Smooth muscle cell (in vitro differentiated cells): Measurements from ENCODE around the gene GNLY. TPM values are rescaled to one million over a fixed set of nuclear protein-coding genes. Genes with fewer than 3 reads are reported as not detected.

ENCODE experiments used
- DNase-seq: peaks from one replicate; lab custom pipeline; 2025; ENCODE audit not compliant: unreplicated experiment; lab: John Stamatoyannopoulos, UW
- H2AFZ ChIP-seq: fragments of 200-600 bp; sonication (generic); 2 replicates; pipeline ENCODE4 v1.6.0; 2016; ENCODE audit warnings: antibody characterized with exemption, low read depth, mild to moderate bottlenecking
- H3F3A ChIP-seq: fragments of 200-600 bp; sonication (generic); 2 replicates; pipeline ENCODE4 v1.6.0; 2017; ENCODE audit warnings: antibody characterized with exemption, low read depth
- H3K27ac ChIP-seq: fragments of 200-600 bp; sonication (generic); 2 replicates; pipeline ENCODE4 v1.5.1; 2016; ENCODE audit warnings: low read depth, mild to moderate bottlenecking
- H3K27me3 ChIP-seq: fragments of 200-600 bp; sonication (generic); 2 replicates; pipeline ENCODE4 v1.6.1; 2016; ENCODE audit warnings: low read depth, mild to moderate bottlenecking
- H3K36me3 ChIP-seq: fragments of 200-600 bp; sonication (generic); 2 replicates; pipeline ENCODE4 v1.5.1; 2016; ENCODE audit warnings: low read depth
- H3K4me1 ChIP-seq: fragments of 200-600 bp; sonication (generic); 2 replicates; pipeline ENCODE4 v1.5.1; 2016; ENCODE audit warnings: low read depth
- H3K4me2 ChIP-seq: fragments of 200-600 bp; sonication (generic); 2 replicates; pipeline ENCODE4 v1.6.0; 2016; ENCODE audit warnings: mild to moderate bottlenecking
- H3K4me3 ChIP-seq: fragments of 200-600 bp; sonication (generic); 2 replicates; pipeline ENCODE4 v1.5.1; 2016; ENCODE audit warnings: mild to moderate bottlenecking
- H3K79me2 ChIP-seq: fragments of 200-600 bp; sonication (generic); 2 replicates; pipeline ENCODE4 v1.6.0; 2016; ENCODE audit warnings: low read depth, mild to moderate bottlenecking
- H3K9ac ChIP-seq: fragments of 200-600 bp; sonication (generic); 2 replicates; pipeline ENCODE4 v1.6.0; 2016; ENCODE audit warnings: low read depth
- H3K9me3 ChIP-seq: fragments of 200-600 bp; sonication (generic); replicated peaks from 2 replicates; pipeline ENCODE4 v1.5.1; 2016; ENCODE audit warnings: low read depth
- H4K20me1 ChIP-seq: fragments of 200-600 bp; sonication (generic); 2 replicates; pipeline ENCODE4 v1.6.0; 2016; ENCODE audit warnings: low read depth
- WGBS: methylation state at CpG from one replicate; pipeline ENCODE4 v1.1.7; 2016; ENCODE audit warnings: low lambda C conversion rate; 5-methylcytosine and 5-hydroxymethylcytosine counted together
- polyA plus RNA-seq: library from polyadenylated mRNA; unstranded; fragments of >200 nt; fragmentation: Nextera tagmentation; extraction: Ambion mirVana; gene quantifications from 2 replicates; pipeline ENCODE4 v1.2.1, GENCODE V29; 2016
- total RNA-seq: library from RNA; depleted of rRNA; stranded (reverse); fragments of >200 nt; gene quantifications from 2 replicates; pipeline ENCODE4 v1.2.3, GENCODE V29; 2014
- TF ChIP-seq, protein P1 (sequence below): fragments of 200-600 bp; sonication (generic); IDR thresholded peaks from 2 replicates; pipeline ENCODE4 v1.5.1; 2017; ENCODE audit warnings: borderline replicate concordance, mild to moderate bottlenecking, antibody characterized with exemption; ENCODE audit not compliant: insufficient read depth, poor library complexity, severe bottlenecking

GNLY gene
- total and polyA plus RNA-seq, 2 experiments from 2014 or later, result not detected

GRCh38 chr2:85727798-85728197 is 33.6 kb downstream of the GNLY start:
- Histone ChIP-seq H3K4me3 (no peak overlapping the region), H3K27me3 (no peaks in the 10 kb centered on the region), H3F3A (no peaks in the 10 kb centered on the region), H3K4me1 (no peaks in the 10 kb centered on the region), H2AFZ (no peak overlapping the region), H3K36me3 (no peaks in the 10 kb centered on the region), H3K9me3 (no peaks in the 10 kb centered on the region), H3K4me2 (no peak overlapping the region), H3K79me2 (no peaks in the 10 kb centered on the region), H3K9ac (no peak overlapping the region), H4K20me1 (no peaks in the 10 kb centered on the region), H3K27ac (no peak overlapping the region)
- DNase-seq, result no peak
- TF ChIP-seq, protein P1, sequence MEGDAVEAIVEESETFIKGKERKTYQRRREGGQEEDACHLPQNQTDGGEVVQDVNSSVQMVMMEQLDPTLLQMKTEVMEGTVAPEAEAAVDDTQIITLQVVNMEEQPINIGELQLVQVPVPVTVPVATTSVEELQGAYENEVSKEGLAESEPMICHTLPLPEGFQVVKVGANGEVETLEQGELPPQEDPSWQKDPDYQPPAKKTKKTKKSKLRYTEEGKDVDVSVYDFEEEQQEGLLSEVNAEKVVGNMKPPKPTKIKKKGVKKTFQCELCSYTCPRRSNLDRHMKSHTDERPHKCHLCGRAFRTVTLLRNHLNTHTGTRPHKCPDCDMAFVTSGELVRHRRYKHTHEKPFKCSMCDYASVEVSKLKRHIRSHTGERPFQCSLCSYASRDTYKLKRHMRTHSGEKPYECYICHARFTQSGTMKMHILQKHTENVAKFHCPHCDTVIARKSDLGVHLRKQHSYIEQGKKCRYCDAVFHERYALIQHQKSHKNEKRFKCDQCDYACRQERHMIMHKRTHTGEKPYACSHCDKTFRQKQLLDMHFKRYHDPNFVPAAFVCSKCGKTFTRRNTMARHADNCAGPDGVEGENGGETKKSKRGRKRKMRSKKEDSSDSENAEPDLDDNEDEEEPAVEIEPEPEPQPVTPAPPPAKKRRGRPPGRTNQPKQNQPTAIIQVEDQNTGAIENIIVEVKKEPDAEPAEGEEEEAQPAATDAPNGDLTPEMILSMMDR, result no peak
- WGBS, result 89% methylated on average over 10 of the region's 10 CpGs

DNA sequence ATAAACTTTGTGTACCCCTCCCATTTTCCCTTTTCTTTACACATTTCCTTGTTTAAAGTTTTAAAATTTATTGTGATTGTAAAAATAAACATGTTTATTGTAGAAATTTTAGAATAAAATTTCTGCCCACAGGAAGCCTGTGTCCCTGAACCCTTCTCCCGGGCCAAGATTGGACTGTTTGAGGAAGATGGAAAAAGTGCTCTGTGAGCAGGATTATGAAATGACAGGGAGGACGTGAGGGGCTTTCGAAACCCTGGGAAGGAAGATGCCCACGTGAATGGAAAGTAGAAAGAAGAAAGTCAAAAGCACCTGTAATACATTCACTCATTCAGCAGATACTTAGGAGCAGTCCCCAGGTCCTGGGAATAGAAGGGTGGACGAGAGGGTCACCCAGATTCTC is 34.2 kb downstream of the GNLY start:
- Histone ChIP-seq H3K4me2 (no peak overlapping the region), H3K9ac (no peak overlapping the region), H3K27ac (no peak overlapping the region), H3K4me1 (no peaks in the 10 kb centered on the region), H3F3A (no peaks in the 10 kb centered on the region), H3K9me3 (no peaks in the 10 kb centered on the region), H3K27me3 (no peaks in the 10 kb centered on the region), H3K36me3 (no peaks in the 10 kb centered on the region), H3K4me3 (no peak overlapping the region), H2AFZ (no peak overlapping the region), H4K20me1 (no peaks in the 10 kb centered on the region), H3K79me2 (no peaks in the 10 kb centered on the region)
- TF ChIP-seq, protein P1, result no peak
- DNase-seq, result no peak
- 83% methylated on average over 5 of the region's 5 CpGs for WGBS

GRCh38 chr2:85728883-85729824 is 35.0 kb downstream of the GNLY start:
- WGBS, result 43% methylated on average over 26 of the region's 26 CpGs
- Histone ChIP-seq H3K9me3 (no peaks in the 10 kb centered on the region), H3K27me3 (no peaks in the 10 kb centered on the region), H4K20me1 (no peaks in the 10 kb centered on the region), H3K4me1 (no peaks in the 10 kb centered on the region), H3K4me3 (no peak overlapping the region), H3K9ac (no peak overlapping the region), H2AFZ (no peak overlapping the region), H3K27ac (no peak overlapping the region), H3K36me3 (no peaks in the 10 kb centered on the region), H3K79me2 (no peaks in the 10 kb centered on the region), H3K4me2 (peak overlapping the region; percentile 59), H3F3A (no peaks in the 10 kb centered on the region)
- TF ChIP-seq, protein P1, result peak; percentile 96
- peak; percentile 74 for DNase-seq
